ENCODE data around the gene KIRREL3. TPM values are rescaled to one million over a fixed set of nuclear protein-coding genes. Genes with fewer than 3 reads are reported as not detected.

Gene KIRREL3
- total RNA-seq, 2 experiments from 2014 or later, result not detected

- H3K36me3 Mint-ChIP-seq (ENCODE audit: low read depth), result no peaks in the 10 kb centered on the region
- TF ChIP-seq CTCF (IDR thresholded peaks at IDR 0.05), result no peak
- Histone ChIP-seq H3K27ac (ENCODE audit: low read depth in 1 of 2, low read length in 2 of 2) (no peak overlapping the region), H3K4me1 (ENCODE audit: insufficient read depth, low read length) (no peaks in the 10 kb centered on the region), H3K4me3 (ENCODE audit: low read length) (no peak overlapping the region), H3K36me3 (ENCODE audit: insufficient read depth, low read length) (no peaks in the 10 kb centered on the region), H3K27me3 (ENCODE audit: control insufficient read depth in 1 of 2, insufficient read depth in 2 of 2, low read length in 2 of 2) (peaks cover 0 to 3% of the 10 kb centered on the region in 2 experiments), H3K9me3 (ENCODE audit: control insufficient read depth in 1 of 2, insufficient read depth in 1 of 2, low read length in 2 of 2) (no peaks in the 10 kb centered on the region)
- no peak for DNase-seq
- CTCF ChIA-PET, result no interaction called here
- no peaks in the 10 kb centered on the region for H3K27me3 Mint-ChIP-seq
- H3K27ac Mint-ChIP-seq, result no peak overlapping the region
- no peaks in the 10 kb centered on the region for H3K4me1 Mint-ChIP-seq (ENCODE audit: low read depth)
- ATAC-seq (ENCODE audit: poor library complexity), result no peak
- no peak overlapping the region for H3K4me3 Mint-ChIP-seq
- POLR2A ChIA-PET, result no interaction called here
- no peaks in the 10 kb centered on the region for H3K9me3 Mint-ChIP-seq
- intact Hi-C loops (cut with DNase I, micrococcal nuclease), result no loop called here
These were observed 472.9 kb downstream of the KIRREL3 start for GRCh38 chr11:126527651-126528050.

- Histone ChIP-seq H3K27ac (ENCODE audit: low read depth in 1 of 2, low read length in 2 of 2) (no peak overlapping the region), H3K4me3 (ENCODE audit: low read length) (no peak overlapping the region), H3K4me1 (ENCODE audit: insufficient read depth, low read length) (no peaks in the 10 kb centered on the region), H3K27me3 (ENCODE audit: control insufficient read depth in 1 of 2, insufficient read depth in 2 of 2, low read length in 2 of 2) (peaks cover 0 to 3% of the 10 kb centered on the region in 2 experiments), H3K9me3 (ENCODE audit: control insufficient read depth in 1 of 2, insufficient read depth in 1 of 2, low read length in 2 of 2) (no peaks in the 10 kb centered on the region), H3K36me3 (ENCODE audit: insufficient read depth, low read length) (no peaks in the 10 kb centered on the region)
- no peak for DNase-seq
- Mint-ChIP-seq H3K27me3 (peaks cover 5% of the 10 kb centered on the region), H3K4me3 (no peak overlapping the region), H3K4me1 (ENCODE audit: low read depth) (no peaks in the 10 kb centered on the region), H3K9me3 (no peaks in the 10 kb centered on the region), H3K36me3 (ENCODE audit: low read depth) (no peaks in the 10 kb centered on the region), H3K27ac (no peak overlapping the region)
- intact Hi-C loops (cut with DNase I, micrococcal nuclease), result no loop called here
- CTCF ChIA-PET, result no interaction called here
- no peak for TF ChIP-seq CTCF (IDR thresholded peaks at IDR 0.05)
- no peak for ATAC-seq (ENCODE audit: poor library complexity)
- POLR2A ChIA-PET, result no interaction called here
These were observed 474.1 kb downstream of the KIRREL3 start for GRCh38 chr11:126526471-126526870.

GRCh38 chr11:126525702-126526101, 474.9 kb downstream of the KIRREL3 start:
- Mint-ChIP-seq H3K36me3 (ENCODE audit: low read depth) (no peaks in the 10 kb centered on the region), H3K4me3 (no peak overlapping the region), H3K27me3 (peaks cover 5% of the 10 kb centered on the region), H3K4me1 (ENCODE audit: low read depth) (no peaks in the 10 kb centered on the region), H3K9me3 (no peaks in the 10 kb centered on the region), H3K27ac (no peak overlapping the region)
- Histone ChIP-seq H3K9me3 (ENCODE audit: control insufficient read depth in 1 of 2, insufficient read depth in 1 of 2, low read length in 2 of 2) (no peaks in the 10 kb centered on the region), H3K27ac (ENCODE audit: low read depth in 1 of 2, low read length in 2 of 2) (no peak overlapping the region), H3K36me3 (ENCODE audit: insufficient read depth, low read length) (no peaks in the 10 kb centered on the region), H3K27me3 (ENCODE audit: control insufficient read depth in 1 of 2, insufficient read depth in 2 of 2, low read length in 2 of 2) (peaks cover 0 to 3% of the 10 kb centered on the region in 2 experiments), H3K4me3 (ENCODE audit: low read length) (no peak overlapping the region), H3K4me1 (ENCODE audit: insufficient read depth, low read length) (no peaks in the 10 kb centered on the region)
- CTCF ChIA-PET, result no interaction called here
- intact Hi-C loops (cut with DNase I, micrococcal nuclease), result no loop called here
- no peak for TF ChIP-seq CTCF (IDR thresholded peaks at IDR 0.05)
- no peak for ATAC-seq (ENCODE audit: poor library complexity)
- no peak for DNase-seq
- POLR2A ChIA-PET, result no interaction called here

Measured in CD4-positive, alpha-beta T cell (primary cell).